Adrenal gland (tissue), 12 donors: ENCODE results near the gene ADCY5. TPM values are rescaled to one million over a fixed set of nuclear protein-coding genes. Genes with fewer than 3 reads are reported as not detected.
"Not testable (repeated sequence)": the region's sequence is repeated elsewhere in the genome, so short reads cannot be mapped to it uniquely, and the experiment has no call there.

ENCODE experiments used
- DNase-seq, 7 donors: peaks; one replicate each; pipeline ENCODE4 v3.0.0-alpha.2; 2019 to 2020
- H3K27ac ChIP-seq, 5 donors: fragments of 200-600 bp; sonication (generic) in 4 of 5; 1 replicate in 3 of 5; 2 replicates in 2 of 5; pipeline versions ENCODE4 v1.5.1 to v1.8.0; 2016 to 2020; ENCODE audit warnings: mild to moderate bottlenecking in 1 of 5
- H3K27me3 ChIP-seq: fragments of 200-600 bp; 2 replicates; pipeline ENCODE4 v1.8.0; 2021
- H3K36me3 ChIP-seq, 2 donors: fragments of 200-600 bp; replicated peaks in 1 of 2; 1 replicate in 1 of 2; 2 replicates in 1 of 2; pipeline versions ENCODE4 v1.5.1 to v1.8.0; 2018 to 2022
- H3K4me1 ChIP-seq, 2 donors: fragments of 200-600 bp; replicated peaks in 1 of 2; 1 replicate in 1 of 2; 2 replicates in 1 of 2; pipeline versions ENCODE4 v1.5.1 to v1.8.0; 2018 to 2021
- H3K4me3 ChIP-seq, 4 donors: fragments of 200-600 bp; sonication (generic) in 3 of 4; one replicate each; pipeline ENCODE4 v1.5.1; 2016 to 2018
- H3K9me3 ChIP-seq, 3 donors: fragments of 200-600 bp; sonication (generic) in 1 of 3; replicated peaks in 1 of 3; 1 replicate in 2 of 3; 2 replicates in 1 of 3; pipeline versions ENCODE4 v1.5.1 to v1.8.0; 2016 to 2021
- CTCF ChIP-seq, 6 experiments: fragments of 450-650 bp in 4 of 6; fragments of 200-600 bp in 2 of 6; sonication (generic) in 1 of 6; IDR thresholded peaks; 1 replicate in 5 of 6; 2 replicates in 1 of 6; pipeline versions ENCODE4 v1.5.1 to v1.8.0; 2016 to 2021; ENCODE audit warnings: antibody characterized with exemption in 6 of 6, mild to moderate bottlenecking in 2 of 6, moderate library complexity in 1 of 6
- POLR2A ChIP-seq, 2 donors: fragments of 450-650 bp; IDR thresholded peaks; one replicate each; pipeline ENCODE4 v1.6.1; 2017; ENCODE audit warnings: antibody characterized with exemption in 2 of 2, mild to moderate bottlenecking in 2 of 2, moderate library complexity in 1 of 2
- WGBS, 4 donors: extraction: QIAGEN DNeasy Blood & Tissue Kit in 2 of 4; methylation state at CpG; one replicate each; pipeline versions ENCODE4 v1.1.5 to v1.1.7; 2013 to 2017; 5-methylcytosine and 5-hydroxymethylcytosine counted together
- intact Hi-C, 2 donors: fragments of 100-400 bp; cut with DNase I; formaldehyde crosslinking; loops; one replicate each; pipeline versions ENCODE4 v1.14.1 to v1.15.0; 2022 to 2023
- polyA plus RNA-seq, 3 donors: library from polyadenylated mRNA; stranded (reverse); fragments of 200-250 nt in 2 of 3; fragments of 350-450 nt in 1 of 3; fragmentation: Illumina TruSeq in 1 of 3; extraction: RNeasy Lipid Tissue Mini Kit (QIAGEN cat#74804) in 1 of 3; gene quantifications; one replicate each; pipeline ENCODE4 v1.2.3, GENCODE V29; 2013 to 2014
- total RNA-seq, 9 donors: library from RNA; depleted of rRNA in 4 of 9; stranded (reverse); fragments of >200 nt in 4 of 9; fragments of 120-200 nt in 1 of 9; fragmentation: NEBNext Ultra II Directional in 1 of 9; extraction: Animal tissue kit (Norgen Biotek cat#: 25700) in 1 of 9; gene quantifications; one replicate each; pipeline versions ENCODE4 v1.1.0 to v1.2.4, GENCODE V29; 2013 to 2023
- donor health status: healthy with polysubstance abuse.
- donor health status: Bipolar disorder and iron deficiency.
- donor health status: DM: yes; HTN: yes; CAD: no.
- donor health status: DM: no; HTN: no; CAD: no.
- donor health status: DM: no; HTN: no; CAD: no.
- donor health status: DM: yes; HTN: yes; CAD: no.

The ADCY5 gene
- total and polyA plus RNA-seq, 12 donors: 1.2 to 12.4 (median 4.4) TPM

- no peak for DNase-seq
- WGBS, 4 donors: 63 to 84% (median 76%) methylated on average over 2 of the region's 2 CpGs
- no peak for TF ChIP-seq POLR2A (IDR thresholded peaks at IDR 0.05)
- H3K27ac ChIP-seq: no peak overlapping the region
- H3K9me3 ChIP-seq: no peaks in the 10 kb centered on the region
- intact Hi-C loops: loop anchor here in 1 of 2 donors (5.0 kb wide), 1 partner anchor 309 kb away; no protein-coding TSS in a partner anchor
- H3K36me3 ChIP-seq: peaks cover 0 to 4% of the 10 kb centered on the region in 2 donors
- H3K4me1 ChIP-seq: peaks cover 0 to 7% of the 10 kb centered on the region in 2 donors
- H3K4me3 ChIP-seq: no peak overlapping the region
- no peaks in the 10 kb centered on the region for H3K27me3 ChIP-seq
Measured at GRCh38 chr3:123256256-123256655, 192.6 kb downstream of the ADCY5 start.

GRCh38 chr3:123246866-123247265 is 202.0 kb downstream of the ADCY5 start:
- H3K36me3 ChIP-seq: no peaks in the 10 kb centered on the region
- 42 to 60% (median 52%) methylated on average over 3 of the region's 3 CpGs for WGBS, 4 donors
- no peak overlapping the region for H3K27ac ChIP-seq
- peak in 1 of 7 donors; percentile 3 for DNase-seq
- intact Hi-C loops: no loop called here
- no peak for TF ChIP-seq CTCF (IDR thresholded peaks at IDR 0.05)
- TF ChIP-seq POLR2A (IDR thresholded peaks at IDR 0.05): no peak
- no peak overlapping the region for H3K4me3 ChIP-seq
- no peaks in the 10 kb centered on the region for H3K9me3 ChIP-seq
- no peaks in the 10 kb centered on the region for H3K27me3 ChIP-seq
- peaks cover 0 to 14% of the 10 kb centered on the region in 2 donors for H3K4me1 ChIP-seq

- no peaks in the 10 kb centered on the region for H3K9me3 ChIP-seq
- TF ChIP-seq POLR2A (IDR thresholded peaks at IDR 0.05) (no peak), CTCF (IDR thresholded peaks at IDR 0.05) (no peak)
- no peak overlapping the region for H3K4me3 ChIP-seq
- intact Hi-C loops: no loop called here
- peaks cover 0 to 14% of the 10 kb centered on the region in 2 donors for H3K4me1 ChIP-seq
- H3K27me3 ChIP-seq: no peaks in the 10 kb centered on the region
- WGBS, 4 donors: 70 to 77% (median 74%) methylated on average over 4 of the region's 4 CpGs
- no peak for DNase-seq
- no peaks in the 10 kb centered on the region for H3K36me3 ChIP-seq
- no peak overlapping the region for H3K27ac ChIP-seq
Measured at GRCh38 chr3:123244128-123244527, 204.8 kb downstream of the ADCY5 start.

- TF ChIP-seq CTCF (IDR thresholded peaks at IDR 0.05) (no peak), POLR2A (IDR thresholded peaks at IDR 0.05) (no peak)
- H3K27ac ChIP-seq: no peak overlapping the region
- H3K27me3 ChIP-seq: no peaks in the 10 kb centered on the region
- DNase-seq: no peak
- no peak overlapping the region for H3K4me3 ChIP-seq
- no peaks in the 10 kb centered on the region for H3K4me1 ChIP-seq
- intact Hi-C loops: no loop called here
- no peaks in the 10 kb centered on the region for H3K9me3 ChIP-seq
- 94 to 100% (median 100%) methylated on average over 1 of the region's 1 CpG for WGBS, 4 donors
- H3K36me3 ChIP-seq: no peaks in the 10 kb centered on the region
Measured at GRCh38 chr3:123239756-123240155, 209.1 kb downstream of the ADCY5 start.

- not testable (repeated sequence) for H3K36me3 ChIP-seq, H3K9me3 ChIP-seq
- 97 to 100% (median 98%) methylated on average over 2 of the region's 2 CpGs for WGBS, 4 donors
Measured at GRCh38 chr3:123239186-123239585, 209.7 kb downstream of the ADCY5 start.

More at GRCh38 chr3:123239186-123239585, 209.7 kb downstream of the ADCY5 start:
- DNase-seq, H3K27me3 ChIP-seq, H3K4me3 ChIP-seq, H3K27ac ChIP-seq, H3K4me1 ChIP-seq, intact Hi-C loops: not testable (repeated sequence)
